Aorta (tissue), 5 donors: ENCODE data around the gene CNEP1R1. TPM values are rescaled to one million over a fixed set of nuclear protein-coding genes. Genes with fewer than 3 reads are reported as not detected.

ENCODE experiments used
- ATAC-seq: fragments of 200-7000 bp; cut with Tn5 transposase; one replicate; pipeline ENCODE4 v1.9.1; 2022; ENCODE audit warnings: moderate library complexity; ENCODE audit not compliant: low FRiP score
- DNase-seq, 2 donors: peaks; one replicate each; pipeline ENCODE4 v3.0.0-alpha.2; 2020
- H3K27ac ChIP-seq, 2 donors: one replicate each; pipeline ENCODE4 v1.5.1; 2013; ENCODE audit warnings: low read length in 2 of 2, mild to moderate bottlenecking in 2 of 2, moderate library complexity in 2 of 2, control low read depth in 1 of 2, inconsistent platforms in 1 of 2, low read depth in 1 of 2
- H3K27me3 ChIP-seq, 2 donors: one replicate each; pipeline ENCODE4 v1.6.1; 2013; ENCODE audit warnings: control low read depth in 1 of 2, low read length in 1 of 2, mild to moderate bottlenecking in 1 of 2, moderate library complexity in 1 of 2; ENCODE audit not compliant: insufficient read depth in 2 of 2, control insufficient read depth in 1 of 2
- H3K36me3 ChIP-seq, 2 donors: one replicate each; pipeline ENCODE4 v1.6.1; 2013; ENCODE audit warnings: control low read depth in 1 of 2, low read length in 1 of 2, mild to moderate bottlenecking in 1 of 2; ENCODE audit not compliant: insufficient read depth in 2 of 2, control insufficient read depth in 1 of 2
- H3K4me1 ChIP-seq, 2 donors: one replicate each; pipeline ENCODE4 v1.6.1; 2013; ENCODE audit warnings: low read length in 2 of 2, control low read depth in 1 of 2, mild to moderate bottlenecking in 1 of 2, moderate library complexity in 1 of 2; ENCODE audit not compliant: insufficient read depth in 2 of 2, control insufficient read depth in 1 of 2
- H3K4me3 ChIP-seq, 2 donors: one replicate each; pipeline ENCODE4 v1.5.1; 2013; ENCODE audit warnings: low read length in 2 of 2, control low read depth in 1 of 2, mild to moderate bottlenecking in 1 of 2
- H3K9me3 ChIP-seq: one replicate; pipeline ENCODE4 v1.6.1; 2013; ENCODE audit warnings: mild to moderate bottlenecking, low read length; ENCODE audit not compliant: control insufficient read depth
- WGBS, 2 donors: extraction: QIAGEN DNeasy Blood & Tissue Kit; methylation state at CpG; one replicate each; pipeline ENCODE4 v1.1.7; 2013; 5-methylcytosine and 5-hydroxymethylcytosine counted together
- intact Hi-C, 2 donors: fragments of 100-400 bp; cut with DNase I; formaldehyde crosslinking; loops; one replicate each; pipeline versions ENCODE4 v1.14.2 to v1.15.0; 2022
- polyA plus RNA-seq, 2 donors: library from polyadenylated mRNA; stranded (reverse); fragments of 200-250 nt; gene quantifications; one replicate each; pipeline ENCODE4 v1.2.3, GENCODE V29; 2013
- total RNA-seq, 2 donors: library from RNA; stranded (reverse); fragmentation: NEBNext Ultra II Directional; extraction: Animal tissue kit (Norgen Biotek cat#: 25700); gene quantifications; one replicate each; pipeline ENCODE4 v1.2.1, GENCODE V29; 2021
- donor health status: healthy with polysubstance abuse.
- donor health status: Bipolar disorder and iron deficiency.
- donor health status: DM: no; HTN: no; CAD: no.
- donor health status: DM: no; HTN: no; CAD: no.
- donor health status: DM: yes; HTN: yes; CAD: no.

CNEP1R1 gene
- total and polyA plus RNA-seq, 4 donors: 11.5 to 25.3 (median 20.2) TPM

- Histone ChIP-seq H3K27me3 (no peaks in the 10 kb centered on the region), H3K36me3 (peaks cover 0 to 3% of the 10 kb centered on the region in 2 donors), H3K27ac (no peak overlapping the region), H3K4me3 (no peak overlapping the region), H3K4me1 (no peaks in the 10 kb centered on the region), H3K9me3 (no peaks in the 10 kb centered on the region)
- WGBS, 2 donors: 48 to 52% methylated on average over 1 of the region's 1 CpG
- intact Hi-C loops: no loop called here
- DNase-seq (no peak), ATAC-seq (no peak)
Observed at GRCh38 chr16:50040710-50041109, 15.7 kb downstream of the CNEP1R1 start.

DNA sequence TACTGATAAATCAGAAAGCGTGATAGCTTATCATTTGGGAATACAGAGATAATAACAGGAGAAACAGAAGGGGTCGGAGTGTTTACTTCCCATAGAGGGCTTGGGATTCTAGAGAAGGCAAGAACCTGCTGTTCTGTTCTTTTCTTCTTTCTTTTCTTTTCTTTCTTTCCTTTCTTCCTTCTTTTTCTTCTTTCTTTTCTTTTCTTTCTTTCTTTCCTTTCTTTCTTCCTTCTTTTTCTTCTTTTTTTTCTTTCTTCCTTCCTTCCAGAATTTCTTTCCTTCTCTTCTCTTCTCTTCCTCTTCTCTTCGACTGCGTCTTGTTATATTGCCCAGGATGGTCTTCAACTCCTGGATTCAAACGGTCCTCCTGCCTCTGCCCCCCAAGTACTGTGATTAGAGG lies 18.3 kb downstream of the CNEP1R1 start:
- Histone ChIP-seq H3K36me3 (no peaks in the 10 kb centered on the region), H3K4me3 (no peak overlapping the region), H3K27ac (no peak overlapping the region), H3K4me1 (no peaks in the 10 kb centered on the region), H3K9me3 (no peaks in the 10 kb centered on the region), H3K27me3 (no peaks in the 10 kb centered on the region)
- intact Hi-C loops: no loop called here
- DNase-seq: no peak
- WGBS, 2 donors: 73 to 74% methylated on average over 5 of the region's 5 CpGs
- no peak for ATAC-seq

DNA sequence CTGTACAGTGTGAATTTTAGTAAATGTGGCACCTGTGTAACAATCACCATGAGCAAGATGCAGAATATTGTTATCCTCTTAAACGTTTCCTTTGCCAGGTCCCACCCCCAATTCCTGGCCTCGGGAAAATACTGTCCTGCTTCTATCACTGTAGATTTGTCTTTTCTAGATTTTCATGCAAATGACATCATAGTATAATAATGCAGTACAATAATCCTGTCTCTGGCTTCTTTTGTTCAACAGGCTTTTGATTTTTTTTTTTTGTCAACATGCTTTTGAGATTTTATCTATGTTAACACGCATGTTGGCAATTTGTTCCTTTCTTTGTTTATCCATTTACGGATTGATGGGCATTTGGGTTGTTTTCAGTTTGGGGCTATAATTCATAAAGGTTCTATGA lies 20.4 kb downstream of the CNEP1R1 start:
- no peak overlapping the region for H3K4me3 ChIP-seq
- 15 to 24% methylated on average over 4 of the region's 4 CpGs for WGBS, 2 donors
- H3K4me1 ChIP-seq: no peaks in the 10 kb centered on the region
- no peak overlapping the region for H3K27ac ChIP-seq
- no peaks in the 10 kb centered on the region for H3K27me3 ChIP-seq
- H3K9me3 ChIP-seq: no peaks in the 10 kb centered on the region
- no peaks in the 10 kb centered on the region for H3K36me3 ChIP-seq
- no peak for ATAC-seq
- no peak for DNase-seq
- intact Hi-C loops: no loop called here

GRCh38 chr16:50046853-50047252 lies 21.8 kb downstream of the CNEP1R1 start:
- Histone ChIP-seq H3K4me3 (no peak overlapping the region), H3K36me3 (no peaks in the 10 kb centered on the region), H3K4me1 (no peaks in the 10 kb centered on the region), H3K27ac (no peak overlapping the region), H3K9me3 (no peaks in the 10 kb centered on the region), H3K27me3 (no peaks in the 10 kb centered on the region)
- ATAC-seq: no peak
- intact Hi-C loops: no loop called here
- 85 to 90% methylated on average over 6 of the region's 6 CpGs for WGBS, 2 donors
- no peak for DNase-seq

GRCh38 chr16:50047864-50048263 lies 22.8 kb downstream of the CNEP1R1 start:
- no peaks in the 10 kb centered on the region for H3K4me1 ChIP-seq
- DNase-seq: no peak
- no peaks in the 10 kb centered on the region for H3K36me3 ChIP-seq
- H3K9me3 ChIP-seq: no peaks in the 10 kb centered on the region
- H3K4me3 ChIP-seq: no peak overlapping the region
- WGBS, 2 donors: 90 to 91% methylated on average over 2 of the region's 2 CpGs
- H3K27me3 ChIP-seq: no peaks in the 10 kb centered on the region
- no peak overlapping the region for H3K27ac ChIP-seq
- intact Hi-C loops: no loop called here
- ATAC-seq: no peak

DNA sequence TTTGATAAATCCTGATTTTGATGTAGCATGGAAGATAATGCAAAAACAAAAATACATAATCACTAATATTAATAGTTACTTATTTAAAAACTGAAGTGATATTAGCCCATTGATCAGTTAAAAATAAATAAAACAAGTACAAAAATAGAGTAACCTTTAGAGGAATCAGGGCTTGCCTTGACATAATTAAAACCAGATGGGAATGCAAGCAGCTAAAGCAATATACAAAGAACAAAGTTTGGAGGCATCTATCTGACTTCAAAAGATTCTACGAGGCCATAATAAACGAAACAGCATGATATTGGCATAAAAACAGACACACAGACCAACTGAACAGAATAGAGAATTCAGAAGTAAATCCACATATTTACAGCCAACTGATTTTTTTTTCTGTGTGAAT lies 25.8 kb downstream of the CNEP1R1 start:
- 23 to 38% methylated on average over 2 of the region's 2 CpGs for WGBS, 2 donors
- H3K27ac ChIP-seq: no peak overlapping the region

GRCh38 chr16:50056226-50056625 lies 31.2 kb downstream of the CNEP1R1 start:
- DNase-seq: no peak
- intact Hi-C loops: no loop called here
- no peak for ATAC-seq
- H3K27ac ChIP-seq: no peak overlapping the region
- WGBS, 2 donors: 88 to 89% methylated on average over 4 of the region's 4 CpGs
- no peak overlapping the region for H3K4me3 ChIP-seq
- H3K4me1 ChIP-seq: no peaks in the 10 kb centered on the region
- peaks cover 2% of the 10 kb centered on the region for H3K9me3 ChIP-seq
- no peaks in the 10 kb centered on the region for H3K36me3 ChIP-seq
- no peaks in the 10 kb centered on the region for H3K27me3 ChIP-seq

More for the DNA sequence above, 25.8 kb downstream of the CNEP1R1 start:
- Histone ChIP-seq H3K4me3 (no peak overlapping the region), H3K9me3 (no peaks in the 10 kb centered on the region), H3K4me1 (no peaks in the 10 kb centered on the region), H3K36me3 (no peaks in the 10 kb centered on the region), H3K27me3 (no peaks in the 10 kb centered on the region)
- intact Hi-C loops: no loop called here
- ATAC-seq (no peak), DNase-seq (no peak)

- intact Hi-C loops: no loop called here
- no peak for DNase-seq
- H3K4me1 ChIP-seq: no peaks in the 10 kb centered on the region
- H3K36me3 ChIP-seq: no peaks in the 10 kb centered on the region
- H3K27ac ChIP-seq: no peak overlapping the region
- no peak overlapping the region for H3K4me3 ChIP-seq
- ATAC-seq: no peak
- no peaks in the 10 kb centered on the region for H3K27me3 ChIP-seq
- peaks cover 2% of the 10 kb centered on the region for H3K9me3 ChIP-seq
- WGBS, 2 donors: 92 to 93% methylated on average over 28 of the region's 28 CpGs
Observed at GRCh38 chr16:50058091-50058771, 33.2 kb downstream of the CNEP1R1 start.

DNA sequence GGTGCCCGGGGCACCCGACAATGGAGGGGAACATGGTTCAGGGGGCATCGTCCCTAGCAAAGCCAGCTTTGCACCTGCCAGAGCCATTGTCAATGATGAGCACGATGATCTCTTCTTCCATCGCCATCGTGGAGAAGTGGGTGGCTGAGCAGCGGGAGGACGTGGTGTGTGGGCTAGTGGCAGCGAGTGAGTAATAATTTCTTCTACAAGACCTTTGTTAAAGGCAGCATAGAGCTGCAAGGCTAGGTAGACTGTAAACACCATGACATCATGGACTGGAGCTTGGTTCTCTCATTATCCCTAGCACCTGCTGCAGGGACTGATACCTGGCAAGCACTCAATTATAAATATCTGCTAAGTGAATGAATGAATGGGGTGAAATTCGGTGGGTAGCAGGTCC lies 34.1 kb downstream of the CNEP1R1 start:
- ATAC-seq: no peak
- 87 to 89% methylated on average over 10 of the region's 10 CpGs for WGBS, 2 donors
- intact Hi-C loops: no loop called here

More for the DNA sequence above, 34.1 kb downstream of the CNEP1R1 start:
- Histone ChIP-seq H3K36me3 (no peaks in the 10 kb centered on the region), H3K4me1 (no peaks in the 10 kb centered on the region), H3K27ac (no peak overlapping the region), H3K27me3 (no peaks in the 10 kb centered on the region), H3K9me3 (peaks cover 2% of the 10 kb centered on the region), H3K4me3 (no peak overlapping the region)
- no peak for DNase-seq
